ENCODE results near the gene SIN3B.

Gene SIN3B

DNA sequence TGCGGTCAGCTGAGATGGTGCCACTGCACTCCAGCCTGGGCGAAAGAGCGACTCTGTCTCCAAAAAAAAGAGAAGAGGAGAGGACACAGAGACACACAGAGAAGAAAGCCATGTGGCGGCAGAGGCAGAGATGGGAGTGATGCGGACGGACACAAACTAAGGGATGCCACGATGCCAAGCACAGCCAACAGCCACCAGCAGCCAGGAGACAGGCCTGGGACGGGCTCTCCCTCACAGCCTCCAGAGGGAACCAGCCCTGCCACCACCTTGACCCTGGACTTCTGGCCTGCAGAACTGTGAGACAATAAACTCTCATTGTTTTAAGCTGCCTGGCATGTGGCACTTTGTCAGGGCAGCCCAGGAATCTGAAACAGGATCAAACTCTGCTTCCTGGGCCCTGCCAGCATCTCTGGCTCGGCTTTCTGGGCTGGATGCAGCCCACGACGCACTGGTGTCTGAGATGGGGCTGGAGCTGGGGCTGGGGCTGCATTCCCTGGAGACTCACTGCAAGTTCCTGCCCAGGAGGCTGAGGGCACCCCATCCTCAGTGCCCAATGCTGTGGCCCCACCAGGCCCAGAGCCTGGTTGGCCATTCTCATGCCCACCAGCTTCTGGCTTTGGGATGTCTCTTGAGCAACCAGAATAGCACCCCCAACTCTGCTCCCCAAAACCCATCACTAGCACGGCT, 62.6 kb downstream of the SIN3B start:
- no peak for DNase-seq

DNA sequence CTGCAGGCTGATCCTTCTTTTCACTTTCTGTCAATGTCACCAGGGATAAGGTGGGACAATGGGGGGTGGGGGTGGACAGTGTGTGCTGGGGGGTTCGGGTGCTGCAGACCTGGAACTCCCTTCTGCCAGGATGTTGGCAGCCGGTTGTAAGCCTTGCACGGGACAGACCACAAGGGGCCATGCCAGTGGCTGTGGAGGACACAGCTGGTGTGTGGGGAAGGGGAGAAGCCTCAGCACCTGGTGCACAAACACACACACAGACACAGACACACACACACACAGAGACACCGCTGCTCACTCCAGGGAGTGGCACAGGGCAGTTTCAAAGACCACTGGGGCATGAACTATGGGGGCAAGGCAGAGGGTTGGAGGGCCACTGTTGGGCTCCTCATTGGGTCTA, 63.2 kb downstream of the SIN3B start:
- no peak for DNase-seq

DNA sequence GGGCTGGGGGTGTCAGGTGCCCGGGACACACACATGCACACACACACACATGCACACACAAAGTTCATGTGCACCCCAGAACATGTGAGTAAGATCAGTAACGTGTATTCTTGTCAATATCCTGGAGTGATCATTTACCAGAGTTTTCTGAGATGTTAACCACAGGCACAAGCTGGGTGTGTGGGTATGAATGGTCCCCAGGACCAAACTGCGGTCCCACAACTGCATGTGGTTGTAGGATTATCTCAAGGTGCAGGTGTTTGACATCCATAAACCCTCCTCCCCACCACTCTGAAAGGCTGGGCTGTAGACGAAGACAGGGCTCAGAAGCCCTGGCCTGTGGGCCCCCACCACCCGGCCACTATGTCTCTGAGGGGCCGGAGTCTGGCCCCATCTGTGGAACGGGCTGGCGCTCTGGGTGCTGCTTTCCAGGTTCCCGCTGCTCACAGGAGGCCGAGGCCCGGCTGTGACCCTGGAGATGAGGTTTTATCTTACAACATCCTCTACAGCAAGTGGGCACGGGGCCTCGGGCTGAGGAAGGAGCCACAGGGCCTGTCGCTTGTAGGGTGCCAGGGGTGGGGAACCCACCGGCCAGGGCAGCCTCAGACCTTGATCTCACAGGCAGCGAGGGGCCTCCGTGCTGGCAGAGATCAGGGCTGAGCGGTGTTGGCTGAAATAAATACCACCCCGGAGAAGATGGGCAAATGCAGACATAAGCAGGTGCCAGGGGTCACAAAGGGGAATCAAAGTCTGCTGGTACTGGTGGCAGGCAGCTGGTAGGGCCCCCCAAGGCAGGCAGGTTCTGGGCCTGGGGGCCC, 63.9 kb downstream of the SIN3B start:
- no peak for DNase-seq

DNA sequence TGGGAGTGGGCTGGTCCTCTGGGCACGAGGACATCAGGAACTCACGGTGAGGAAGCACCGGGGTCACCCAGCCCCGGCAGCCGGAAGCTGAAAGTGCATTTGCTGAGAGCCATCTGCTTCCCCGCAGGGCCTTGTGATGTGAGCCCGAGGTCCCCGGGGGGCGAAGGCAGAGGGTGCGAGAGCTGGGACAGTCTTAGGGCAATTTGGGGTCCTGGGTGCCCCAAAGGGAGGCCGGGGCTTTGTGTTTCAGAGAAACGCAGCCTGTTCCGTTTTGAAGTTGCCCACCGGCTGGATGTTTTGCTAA, 64.4 kb downstream of the SIN3B start:
- no peak for DNase-seq

DNA sequence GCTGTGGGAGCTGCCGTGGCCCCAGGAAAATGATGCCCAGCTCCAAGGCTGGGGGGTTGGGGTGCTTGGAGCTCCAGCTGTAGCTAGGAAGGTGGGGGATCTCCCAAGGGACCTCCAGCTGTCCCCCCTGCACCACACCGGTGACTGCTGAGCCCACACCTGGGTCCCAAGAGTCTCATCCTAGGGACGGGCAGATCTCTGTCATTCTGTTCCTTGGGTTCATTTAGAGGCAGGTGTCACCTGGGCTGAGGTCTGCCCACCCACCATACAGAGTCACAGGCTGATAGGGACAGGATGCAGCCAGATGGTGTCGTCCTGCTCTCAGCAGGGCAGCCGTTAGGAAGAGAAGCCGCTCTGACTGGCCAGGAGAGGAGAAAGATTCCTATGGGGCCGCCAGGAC, 64.9 kb downstream of the SIN3B start:
- DNase-seq = no peak

DNA sequence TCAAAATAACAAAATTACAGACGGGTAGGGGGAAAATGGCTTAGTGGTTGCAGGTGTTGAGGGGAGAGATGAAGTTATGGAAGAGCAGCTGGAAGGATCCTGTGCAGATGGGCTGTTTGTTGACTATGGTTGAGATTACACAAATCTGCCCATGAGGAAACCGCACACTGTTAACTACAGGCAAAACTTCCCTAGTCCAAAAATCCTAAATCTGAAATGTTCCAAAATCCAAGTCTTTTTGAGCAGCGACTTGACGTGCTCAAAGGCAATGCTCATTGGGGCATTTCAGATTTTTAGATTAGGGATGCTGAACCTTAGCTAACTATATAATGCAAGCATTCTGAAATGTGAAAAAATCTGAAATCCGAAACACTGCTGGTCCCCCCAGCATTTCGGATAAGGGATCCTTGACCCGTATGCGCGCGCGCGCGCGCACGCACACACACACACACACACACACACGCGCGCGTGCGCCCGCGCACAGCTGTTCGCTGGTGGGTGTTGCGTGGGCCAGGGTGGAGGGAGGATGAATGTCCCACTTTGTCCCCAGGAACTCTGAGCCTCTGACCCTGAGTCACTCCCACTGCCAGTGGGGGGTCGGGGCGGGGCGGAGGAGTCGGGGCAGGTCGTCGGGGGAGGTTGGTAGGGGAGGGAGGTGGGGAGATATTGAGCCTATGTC, 66.4 kb downstream of the SIN3B start:
- DNase-seq = no peak

DNA sequence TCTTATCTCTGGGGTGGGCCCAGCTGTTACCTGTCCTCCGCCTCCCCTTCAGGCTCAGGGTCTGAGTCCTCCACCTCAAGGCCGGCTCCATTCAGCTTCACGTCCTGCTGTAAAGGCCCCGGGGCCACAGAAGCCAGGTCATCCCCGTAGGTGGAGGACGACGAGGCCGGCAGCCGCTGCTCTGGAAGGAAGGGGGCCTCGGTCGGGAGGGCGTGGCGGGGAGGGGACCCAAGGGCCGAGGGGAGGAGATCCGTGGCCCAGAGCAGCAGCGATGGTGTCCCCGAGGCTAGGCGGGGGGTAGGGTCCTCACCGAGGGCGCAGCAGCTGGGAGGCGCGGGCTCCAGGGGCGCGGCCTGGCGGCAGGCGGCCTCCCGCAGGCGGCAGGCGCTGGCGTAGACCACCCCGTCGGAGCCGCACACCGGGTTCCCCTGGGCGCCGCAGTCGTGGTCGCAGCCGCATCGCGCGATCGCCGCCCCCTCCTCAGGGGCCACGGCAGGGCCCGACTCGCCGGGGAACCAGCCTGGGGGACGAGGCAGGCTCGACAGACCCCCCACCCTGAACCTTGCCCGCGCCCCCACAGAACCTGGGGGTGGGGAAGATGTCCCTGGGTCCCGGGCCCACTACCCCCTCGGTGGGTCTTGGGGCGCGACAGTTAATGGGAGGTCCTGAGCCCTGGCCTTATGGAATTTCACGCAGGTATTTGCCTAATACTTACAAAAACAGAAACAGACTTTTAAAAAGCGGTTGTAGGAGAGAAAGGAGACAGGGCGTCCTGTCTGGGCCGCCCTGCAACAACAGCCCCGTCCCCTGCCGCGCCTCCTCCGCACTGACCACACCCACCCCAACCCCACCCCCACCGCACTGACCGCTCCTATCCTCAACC, 67.2 kb downstream of the SIN3B start:
- no peak for DNase-seq

DNA sequence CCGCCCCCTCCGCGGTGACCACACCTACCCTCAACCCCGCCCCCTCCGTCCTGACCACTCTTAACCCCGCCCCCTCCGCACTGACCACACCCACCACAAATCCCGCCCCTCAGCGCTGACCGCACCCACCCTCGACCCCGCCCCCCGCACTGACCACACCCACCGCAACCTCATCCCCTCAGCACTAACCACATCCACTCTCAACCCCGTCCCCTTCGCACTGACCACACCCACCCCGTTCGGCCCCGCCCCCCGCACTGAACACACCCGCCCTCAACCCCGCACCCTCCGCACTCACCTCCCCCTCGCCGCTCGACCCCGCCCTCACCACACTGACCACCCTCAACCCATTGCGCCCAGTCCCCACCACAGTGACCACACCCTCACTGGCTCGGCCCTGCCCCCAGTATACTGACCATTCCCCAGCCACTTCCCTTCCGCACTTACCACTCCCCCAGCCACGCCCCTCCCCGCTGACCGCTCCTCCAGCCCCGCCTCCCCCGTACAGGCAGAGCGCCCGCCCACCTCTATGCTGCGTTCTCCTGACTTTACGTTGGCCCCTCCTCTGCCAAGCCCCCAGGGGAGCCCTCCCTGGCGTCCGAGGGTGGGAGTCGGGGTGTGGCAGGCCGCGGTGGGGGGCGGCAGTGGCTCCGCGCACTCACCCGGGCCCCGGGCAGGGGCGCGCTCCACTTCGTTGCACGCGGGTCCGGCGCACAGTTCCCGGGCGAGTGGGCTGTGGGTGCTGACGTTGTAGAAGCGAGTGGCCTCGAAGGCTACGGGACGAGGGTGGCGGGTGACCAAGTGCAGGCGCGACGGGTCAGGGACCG, 68.0 kb downstream of the SIN3B start:
- no peak for DNase-seq

DNA sequence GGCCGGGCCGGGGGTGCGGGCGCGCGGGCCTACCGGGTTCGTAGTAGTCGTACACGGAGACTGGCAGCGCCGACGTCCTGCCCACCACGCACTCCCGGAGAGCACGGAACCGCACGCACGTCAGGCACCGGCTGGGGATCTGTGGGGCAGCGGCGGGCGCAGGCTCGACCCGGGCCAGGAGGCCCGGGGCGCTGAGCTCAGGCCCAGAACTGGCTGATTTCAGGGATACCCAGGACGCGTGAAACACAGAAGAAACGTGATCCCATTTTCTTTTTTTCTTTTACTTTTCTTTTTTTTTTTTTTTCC, 68.6 kb downstream of the SIN3B start:
- DNase-seq = no peak

DNA sequence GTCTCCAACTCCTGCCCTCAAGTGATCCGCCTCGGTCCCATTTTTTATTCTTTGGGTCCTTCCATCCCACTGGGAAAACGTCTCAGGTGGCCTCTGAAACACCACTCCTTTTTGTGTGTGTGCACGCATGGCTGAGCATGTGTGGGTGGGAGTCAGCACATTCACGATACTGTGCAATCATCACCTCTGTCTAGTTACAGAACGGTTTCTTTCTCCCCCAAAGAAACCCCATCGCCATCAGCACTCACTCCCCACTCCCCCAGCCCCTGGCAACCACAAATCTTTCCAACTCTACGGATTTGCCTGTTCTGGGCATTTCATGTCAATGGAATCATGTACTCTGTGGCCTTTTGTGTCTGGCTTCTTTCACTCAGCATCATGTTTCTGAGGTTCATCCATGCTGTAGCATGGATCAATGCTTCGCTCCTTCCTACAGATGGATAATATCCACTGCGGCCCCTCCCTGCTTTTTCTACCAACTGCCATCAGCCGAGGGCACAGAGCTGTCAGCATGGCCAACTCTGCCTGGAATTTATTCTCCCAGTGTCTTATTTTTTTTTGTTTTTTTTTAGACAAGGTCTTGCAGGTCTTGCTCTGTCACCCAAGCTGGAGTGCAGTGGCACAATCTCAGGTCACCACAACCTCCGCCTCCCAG, 69.3 kb downstream of the SIN3B start:
- no peak for DNase-seq

DNA sequence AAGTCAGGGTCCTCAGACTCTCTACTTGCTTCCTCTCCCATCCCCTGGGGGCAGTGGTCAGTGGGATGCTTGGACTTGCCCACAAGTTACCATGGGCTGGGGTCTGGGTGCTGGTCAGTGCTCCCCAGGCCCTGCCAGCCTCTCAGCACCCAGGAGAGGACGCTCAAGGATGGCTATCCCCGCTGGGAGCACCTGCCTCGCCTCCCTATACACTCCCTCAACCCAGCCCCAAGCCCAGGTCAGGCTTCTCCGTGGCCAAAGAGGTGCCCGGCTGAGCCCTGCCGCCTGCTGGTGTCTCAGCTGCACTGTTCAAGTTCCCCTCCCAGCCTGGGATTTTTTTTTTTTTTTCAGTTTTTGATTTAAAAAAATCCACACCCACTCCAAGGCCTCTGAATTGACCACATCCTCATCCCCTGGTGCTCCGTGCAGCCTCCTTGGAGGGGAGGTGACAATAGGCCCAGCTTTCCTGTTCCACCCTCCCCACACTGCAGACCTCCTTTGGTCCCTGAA, 70.4 kb downstream of the SIN3B start:
- no peak for DNase-seq

DNA sequence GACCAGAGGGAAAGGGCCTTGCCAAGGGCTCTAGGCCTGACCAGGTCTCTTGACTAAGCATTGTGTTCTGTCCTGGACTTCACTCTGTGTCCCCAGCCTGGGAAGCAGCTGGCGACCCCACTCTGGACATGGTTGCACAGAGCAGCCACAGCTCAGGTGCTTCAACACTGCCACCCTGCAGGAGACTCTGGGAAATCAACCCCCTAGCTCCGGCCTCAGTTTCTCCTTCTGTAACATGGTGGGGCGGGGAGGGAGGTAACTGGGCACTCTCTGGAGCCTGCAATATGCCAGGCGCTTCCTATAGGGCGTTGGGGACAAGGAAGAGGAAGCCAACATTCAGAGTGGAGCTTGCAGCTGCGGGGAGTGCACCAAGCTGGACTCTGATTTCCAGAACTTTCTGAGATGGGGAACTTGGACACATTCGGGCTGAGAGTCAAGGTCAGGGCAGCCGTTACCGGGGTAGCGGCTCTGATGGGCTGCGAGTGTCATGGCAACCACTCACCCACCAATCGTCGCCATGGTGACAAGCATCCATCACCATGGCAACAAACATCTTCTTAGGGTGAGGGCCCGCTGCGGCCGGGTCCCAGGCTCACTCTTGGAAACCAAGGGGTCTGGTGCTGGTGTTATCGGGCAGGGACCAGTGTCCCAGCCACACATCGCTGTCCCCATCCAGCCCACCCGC, 72.4 kb downstream of the SIN3B start:
- no peak for DNase-seq

DNA sequence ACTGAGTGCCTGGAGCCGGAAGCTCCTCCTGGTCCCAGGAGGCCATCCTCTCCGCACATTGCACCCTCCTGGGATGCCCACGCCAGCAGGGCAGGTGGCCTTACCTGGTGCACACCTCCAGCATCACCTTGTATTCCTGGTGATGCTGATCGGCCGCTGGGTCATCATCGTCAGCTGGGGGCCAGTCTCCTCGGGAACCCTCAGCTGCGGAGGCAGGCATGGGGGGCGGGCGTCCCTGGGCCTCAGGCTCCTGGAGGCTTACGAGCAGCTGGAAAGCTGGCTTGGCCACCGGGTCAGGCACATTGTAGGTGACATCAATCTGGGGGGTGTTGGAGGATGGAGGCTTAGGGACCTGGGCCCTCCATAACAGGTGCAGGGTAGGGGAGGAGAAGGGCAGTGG, 73.3 kb downstream of the SIN3B start:
- no peak for DNase-seq

DNA sequence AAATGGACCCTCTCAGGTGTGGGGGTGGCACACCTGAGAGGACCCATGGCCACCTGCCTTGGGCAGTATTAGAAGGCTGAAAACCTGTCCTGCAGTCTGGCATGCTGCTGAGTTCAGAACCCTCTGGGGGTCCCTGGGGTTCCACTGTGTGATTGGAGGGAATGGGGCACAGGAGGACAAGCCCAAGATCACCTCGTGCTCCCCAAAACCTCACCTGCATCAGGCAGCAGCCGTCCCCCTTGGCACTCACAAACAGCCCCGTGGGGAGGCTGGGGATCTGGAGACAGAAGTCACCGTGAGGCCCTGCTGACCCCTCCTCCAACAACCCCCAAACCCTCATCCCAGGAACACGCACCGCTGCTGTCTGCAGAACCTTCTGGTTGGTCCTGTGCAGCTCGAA, 74.1 kb downstream of the SIN3B start:
- DNase-seq = no peak

DNA sequence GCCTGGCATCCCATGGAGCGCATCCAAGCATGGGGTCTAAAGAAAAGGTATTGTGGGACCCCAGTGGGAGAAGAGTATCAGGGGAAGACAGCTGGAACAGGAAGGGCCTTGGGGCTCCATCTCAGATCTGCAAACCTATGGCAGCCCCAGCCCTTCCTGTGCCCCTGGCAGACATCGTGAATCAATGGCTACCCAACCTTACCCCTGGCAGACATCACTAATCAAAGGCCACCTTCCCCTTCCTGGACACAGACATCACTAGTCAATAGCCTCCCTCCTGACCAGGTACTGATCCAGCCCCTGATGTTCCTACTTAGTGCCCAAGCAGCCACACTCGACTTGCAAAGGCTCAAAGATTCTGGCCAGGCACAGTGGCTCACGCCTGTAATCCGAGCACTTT, 75.4 kb downstream of the SIN3B start:
- no peak for DNase-seq

DNA sequence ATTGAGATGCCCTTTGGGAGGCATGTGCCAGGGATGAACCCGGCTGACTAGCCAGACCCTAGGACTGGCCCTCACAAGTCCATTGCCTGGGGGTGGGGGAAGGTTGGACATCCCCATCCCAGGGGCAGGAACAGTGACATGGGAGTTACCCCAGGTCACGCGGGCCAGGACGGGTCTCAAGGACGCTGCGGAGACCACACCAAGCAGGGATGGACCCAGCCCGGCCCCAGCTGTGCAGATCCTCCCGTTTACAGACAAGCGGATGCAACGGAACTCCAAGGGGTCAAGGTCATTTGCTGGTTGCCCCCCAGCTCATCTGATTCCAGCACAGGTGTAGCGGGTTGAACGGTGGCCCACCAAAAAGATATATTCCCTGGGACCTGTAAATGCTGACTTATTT, 79.6 kb downstream of the SIN3B start:
- no peak for DNase-seq

DNA sequence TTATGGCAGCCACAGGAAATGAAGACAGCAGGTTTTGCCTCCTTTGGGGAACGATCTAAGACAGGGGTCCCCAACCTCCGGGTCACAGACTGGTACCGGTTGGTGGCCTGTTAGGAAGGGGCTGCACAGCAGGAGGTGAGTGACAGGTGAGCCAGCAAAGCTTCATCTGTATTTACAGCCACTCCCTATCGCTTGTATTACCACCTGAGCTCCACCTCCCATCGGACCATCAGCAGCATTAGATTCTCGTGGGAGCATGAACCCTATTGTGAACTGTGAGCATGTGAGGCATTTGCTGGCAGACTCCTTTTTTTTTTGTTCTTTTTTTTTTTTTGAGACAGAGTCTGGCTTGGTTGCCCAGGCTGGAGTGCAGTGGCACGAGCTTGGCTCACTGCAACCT, 81.8 kb downstream of the SIN3B start:
- no peak for DNase-seq

DNA sequence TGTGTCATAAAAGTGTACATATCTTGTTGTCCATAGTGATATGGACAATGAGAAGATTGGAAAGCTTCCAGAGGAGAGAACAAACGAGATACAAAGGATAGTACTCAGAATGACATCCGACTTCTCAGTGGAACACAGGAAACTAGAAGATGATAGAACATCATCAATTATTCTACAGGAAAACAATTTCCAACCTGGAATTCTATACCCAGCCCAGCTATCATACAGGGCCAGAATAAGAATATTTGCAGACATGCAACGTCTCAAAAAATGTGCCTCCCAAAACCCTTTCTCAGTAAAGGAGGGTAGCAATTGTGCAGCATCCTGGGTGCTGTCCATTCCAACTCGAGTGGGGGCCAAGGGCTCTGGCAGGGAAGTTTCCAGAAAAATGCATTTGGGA, 83.6 kb downstream of the SIN3B start:
- DNase-seq = no peak

DNA sequence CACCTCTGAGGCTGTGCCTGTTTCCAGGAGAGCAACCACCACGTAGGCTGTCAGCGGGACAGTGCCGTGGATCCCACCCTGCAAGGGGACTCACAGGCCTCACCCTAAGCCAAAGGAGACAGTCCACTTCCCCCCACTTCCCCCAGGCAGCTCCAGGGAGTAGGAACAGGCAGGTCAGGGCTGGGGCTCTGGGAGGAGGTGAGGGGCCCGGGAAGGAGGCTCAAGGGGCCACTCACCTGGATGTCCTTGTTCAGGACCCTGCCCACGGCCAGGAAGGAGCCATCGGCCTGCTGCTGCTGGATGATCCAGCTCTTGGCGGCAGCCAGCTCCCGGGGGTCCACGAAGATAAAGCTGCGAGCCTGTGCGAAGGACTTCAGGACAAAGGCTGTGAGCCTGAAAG, 85.2 kb downstream of the SIN3B start:
- no peak for DNase-seq

DNA sequence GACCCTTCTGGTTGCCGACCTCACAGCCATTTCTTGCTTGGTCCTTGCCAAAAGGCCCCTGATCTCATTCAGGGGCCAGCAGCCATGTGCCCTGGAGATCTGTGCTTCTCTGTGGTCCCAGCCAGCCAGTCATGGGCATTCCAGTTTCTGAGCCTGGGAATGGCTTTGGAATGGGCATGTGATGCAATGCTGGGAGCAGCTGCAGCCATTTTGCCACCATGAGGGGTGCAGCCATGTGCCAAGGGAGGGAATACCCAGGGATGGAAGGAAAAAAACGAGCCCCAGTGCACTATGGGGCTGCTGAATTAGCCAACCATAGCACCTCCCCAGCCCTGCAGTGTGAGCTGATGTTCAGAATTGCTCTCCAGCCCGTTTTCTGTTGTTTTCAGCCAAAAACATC, 85.9 kb downstream of the SIN3B start:
- DNase-seq = no peak

DNA sequence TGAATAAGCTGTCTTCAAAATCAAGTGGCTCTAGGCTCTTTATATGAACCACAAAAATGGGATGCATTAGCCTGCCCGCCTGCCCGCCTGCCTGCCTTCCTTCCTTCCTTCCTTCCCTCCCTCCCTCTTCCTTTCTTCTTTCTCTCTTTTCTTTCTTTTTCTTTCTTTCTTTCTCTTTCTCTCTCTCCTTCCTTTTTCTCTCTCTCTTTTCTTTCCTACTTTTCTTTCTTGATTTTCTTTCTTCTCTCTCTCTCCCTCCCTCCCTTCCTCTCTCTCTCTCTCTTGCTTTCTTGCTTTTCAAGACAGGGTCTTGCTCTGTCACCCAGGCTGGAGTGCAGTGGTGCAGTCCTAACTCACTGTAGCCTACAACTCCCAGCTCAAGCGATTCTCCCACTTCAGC, 86.5 kb downstream of the SIN3B start:
- no peak for DNase-seq
